ENCODE measurements around the gene EYA3.
"Not testable (repeated sequence)": the region's sequence is repeated elsewhere in the genome, so short reads cannot be mapped to it uniquely, and the experiment has no call there.

The EYA3 gene

DNA sequence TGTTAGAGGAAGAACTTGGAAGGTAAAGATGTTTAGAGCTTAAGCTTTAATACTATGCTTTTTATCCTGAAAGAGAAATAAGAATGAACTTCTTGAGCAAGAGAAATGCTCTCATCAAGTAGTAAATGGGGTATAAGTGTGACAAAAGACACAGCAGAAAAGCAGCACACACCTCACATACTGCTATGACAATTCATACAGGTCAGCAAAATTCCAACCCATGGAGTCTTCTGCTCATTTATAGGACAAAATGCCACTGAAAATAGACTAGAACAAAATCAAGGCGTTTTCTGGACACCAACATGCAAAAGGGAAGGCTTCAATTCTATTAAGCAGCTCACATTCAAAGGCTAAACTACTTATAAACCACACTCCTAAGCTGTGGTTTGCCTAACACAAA lies 61.2 kb downstream of the EYA3 start:
- DNase-seq: no peak

DNA sequence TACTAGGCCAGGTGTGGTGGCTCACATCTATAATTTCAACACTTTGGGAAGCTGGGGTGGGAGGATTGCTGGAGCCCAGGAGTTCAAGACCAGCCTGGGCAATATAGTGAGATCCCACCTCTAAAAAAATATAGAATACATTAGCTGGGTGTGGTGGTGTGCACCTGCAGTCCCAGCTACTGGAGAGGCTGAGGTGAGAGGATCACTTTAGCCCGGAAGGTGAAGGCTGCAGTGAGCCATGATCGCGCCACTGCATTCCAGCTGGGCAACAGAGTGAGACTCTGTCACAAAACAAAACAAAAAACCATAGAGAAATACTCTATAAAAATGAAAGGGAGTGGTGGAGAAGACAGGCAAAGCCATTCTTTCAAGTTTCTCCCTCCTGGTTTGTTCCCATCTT lies 62.1 kb downstream of the EYA3 start:
- no peak for DNase-seq

DNA sequence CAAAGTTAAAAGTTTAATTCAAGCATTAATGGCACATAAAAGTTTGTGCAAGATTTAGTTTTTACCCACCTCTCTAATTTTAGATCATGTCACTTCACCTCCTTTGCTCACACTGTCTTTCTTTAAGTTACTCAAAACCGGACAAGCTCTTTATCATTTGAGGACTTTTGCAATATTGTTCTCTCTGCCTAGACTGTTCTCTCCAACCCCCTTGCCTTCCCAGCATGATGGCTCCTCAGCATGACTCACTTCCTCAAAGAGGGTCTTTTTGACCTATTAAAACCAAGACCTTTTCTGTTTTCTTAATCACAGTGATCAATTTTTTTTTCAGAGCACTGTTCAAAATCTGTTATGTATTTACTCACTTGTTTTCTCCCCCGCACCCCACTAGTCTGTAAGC lies 67.3 kb downstream of the EYA3 start:
- no peak for DNase-seq

DNA sequence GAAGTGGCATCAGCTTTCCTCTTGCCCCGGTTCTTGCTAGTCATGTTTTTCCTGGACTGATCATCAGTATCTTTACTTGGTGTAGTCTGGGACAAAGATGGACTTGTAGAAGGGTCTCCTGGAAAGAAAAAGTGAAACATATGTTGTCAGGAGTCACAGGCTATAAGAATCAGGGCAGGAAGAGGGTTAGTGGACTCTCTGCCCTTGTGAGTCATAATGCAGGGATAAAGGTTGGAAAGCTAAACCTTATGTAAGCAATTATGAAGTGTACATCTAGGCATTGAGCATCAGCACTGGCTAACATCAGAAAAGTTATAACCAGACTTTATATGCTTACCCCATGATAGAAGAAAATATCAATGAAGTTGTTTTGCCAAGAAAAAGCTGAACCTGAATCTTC lies 77.4 kb downstream of the EYA3 start:
- DNase-seq: no peak

DNA sequence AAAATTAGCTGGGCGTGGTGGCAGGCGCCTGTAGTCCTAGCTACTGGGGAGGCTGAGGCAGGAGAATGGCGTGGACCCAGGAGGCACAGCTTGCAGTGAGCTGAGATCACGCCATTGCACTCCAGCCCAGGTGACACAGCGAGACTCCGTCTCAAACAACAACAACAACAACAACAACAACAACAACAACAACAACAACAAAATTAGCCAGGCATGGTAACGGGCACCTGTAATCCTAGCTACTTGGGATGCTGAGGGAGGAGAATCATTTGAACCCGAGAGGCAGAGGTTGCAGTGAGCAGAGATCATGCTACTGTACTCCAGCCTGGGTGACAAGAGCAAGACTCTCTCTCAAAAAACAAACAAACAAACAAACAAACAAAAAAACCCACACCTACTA lies 85.3 kb downstream of the EYA3 start:
- DNase-seq: not testable (repeated sequence)

DNA sequence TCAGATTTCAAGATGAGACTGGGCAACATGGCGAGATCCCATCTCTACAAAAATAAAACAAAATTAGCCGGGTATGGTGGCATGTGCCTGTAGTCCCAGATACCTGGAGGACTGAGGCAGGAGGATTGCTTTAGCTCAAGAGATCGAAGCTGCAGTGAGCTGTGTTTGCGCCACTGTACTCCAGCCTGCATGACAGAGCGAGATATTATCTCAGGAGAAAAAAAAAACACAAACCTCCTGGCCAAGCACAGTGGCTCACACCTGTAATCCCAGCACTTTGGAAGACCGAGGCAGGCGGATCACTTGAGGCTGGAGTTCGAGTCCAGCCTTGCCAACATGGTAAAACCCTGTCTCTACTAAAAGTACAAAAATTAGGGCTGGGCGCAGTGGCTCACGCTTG lies 85.8 kb downstream of the EYA3 start:
- no peak for DNase-seq

DNA sequence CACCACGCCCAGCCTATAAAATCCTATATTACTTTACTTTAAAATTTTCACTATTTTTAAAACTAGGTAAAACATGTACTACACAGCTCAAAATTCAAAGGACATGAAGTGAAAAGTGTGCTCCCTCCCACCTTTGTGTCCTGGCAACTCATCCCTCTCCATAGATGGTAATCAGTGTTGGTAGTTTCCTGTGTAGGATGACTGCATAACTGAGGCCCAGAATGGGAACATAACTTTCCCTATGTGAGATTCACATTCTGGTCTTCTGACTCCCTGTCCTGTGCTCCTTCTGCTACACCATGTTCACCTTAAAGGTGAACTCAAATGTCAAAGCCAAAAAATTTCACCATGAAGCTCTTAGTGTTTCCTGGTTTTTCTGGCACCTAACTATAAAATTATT lies 89.4 kb downstream of the EYA3 start:
- DNase-seq: no peak

DNA sequence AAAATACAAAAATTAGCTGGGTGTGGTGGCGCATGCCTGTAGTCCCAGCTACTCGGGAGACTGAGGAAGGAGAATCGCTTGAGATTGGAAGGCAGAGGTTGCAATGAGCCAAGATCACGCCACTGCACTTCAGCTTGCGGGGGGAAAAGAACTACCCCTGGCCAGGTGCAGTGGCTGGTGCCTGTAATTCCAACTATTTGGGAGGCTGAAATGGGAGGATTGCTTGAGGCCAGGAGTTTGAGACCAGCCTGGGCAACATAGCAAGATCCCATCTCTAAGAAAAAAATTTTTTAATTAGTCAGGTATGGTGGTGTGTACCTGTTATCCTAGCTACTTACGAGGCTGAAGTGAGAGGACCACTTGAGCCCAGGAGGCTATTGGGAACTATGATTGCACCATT lies 93.9 kb downstream of the EYA3 start:
- not testable (repeated sequence) for DNase-seq

DNA sequence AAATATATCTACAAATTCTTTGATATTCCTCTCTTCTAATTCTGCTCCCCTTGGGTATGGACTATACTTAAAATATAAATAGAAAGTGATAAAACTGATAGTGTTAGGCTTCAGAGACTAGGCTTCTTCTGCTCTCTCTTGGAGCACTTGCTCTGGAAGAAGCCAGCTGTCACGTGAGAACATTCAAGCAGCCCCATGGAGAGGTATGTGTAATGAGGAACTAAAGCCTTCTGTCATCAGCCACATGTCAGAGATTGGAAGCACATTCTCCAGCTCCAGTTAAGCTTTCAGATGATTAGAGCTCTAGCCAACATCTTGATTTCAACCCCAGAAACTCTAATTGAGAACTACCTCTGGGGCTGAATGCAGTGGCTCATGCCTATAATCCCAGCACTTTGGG lies 94.3 kb downstream of the EYA3 start:
- no peak for DNase-seq

DNA sequence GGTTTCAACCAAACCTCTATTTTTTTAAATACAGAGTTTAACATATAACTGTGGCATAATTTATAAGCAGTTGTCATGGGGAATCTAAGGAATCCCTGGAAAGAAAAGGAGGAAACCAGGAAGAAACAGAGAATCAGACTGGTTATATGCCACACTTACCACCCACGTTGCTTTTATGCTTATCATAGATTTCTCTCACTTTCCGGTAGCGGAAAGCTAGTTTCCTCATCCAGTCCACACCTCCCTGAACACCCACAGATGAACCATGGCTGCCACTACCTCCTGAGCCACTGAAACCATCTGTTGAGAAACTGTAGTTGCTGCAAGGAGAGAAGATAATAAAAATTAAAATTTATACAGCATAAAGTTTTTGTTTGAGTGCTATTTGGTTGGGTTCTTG lies 95.2 kb downstream of the EYA3 start:
- no peak for DNase-seq

DNA sequence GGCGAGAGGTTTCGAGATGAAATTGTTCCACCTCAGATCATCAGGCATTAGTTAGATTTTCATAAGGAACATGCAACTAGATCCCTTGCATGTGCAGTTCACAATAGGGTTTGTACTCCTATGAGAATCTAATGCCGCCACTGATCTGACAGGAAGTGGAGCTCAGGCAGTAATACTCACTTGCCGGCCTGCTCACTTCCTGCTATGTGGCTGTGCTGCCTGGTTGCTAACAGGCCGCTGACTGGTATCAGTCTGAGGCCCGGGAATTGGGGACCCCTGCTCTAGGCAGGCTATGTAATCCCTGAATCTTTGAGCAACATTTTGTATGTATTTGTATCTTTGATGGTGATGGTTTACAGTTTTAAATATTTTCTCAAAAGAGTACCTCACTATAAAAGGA lies 96.1 kb downstream of the EYA3 start:
- no peak for DNase-seq

DNA sequence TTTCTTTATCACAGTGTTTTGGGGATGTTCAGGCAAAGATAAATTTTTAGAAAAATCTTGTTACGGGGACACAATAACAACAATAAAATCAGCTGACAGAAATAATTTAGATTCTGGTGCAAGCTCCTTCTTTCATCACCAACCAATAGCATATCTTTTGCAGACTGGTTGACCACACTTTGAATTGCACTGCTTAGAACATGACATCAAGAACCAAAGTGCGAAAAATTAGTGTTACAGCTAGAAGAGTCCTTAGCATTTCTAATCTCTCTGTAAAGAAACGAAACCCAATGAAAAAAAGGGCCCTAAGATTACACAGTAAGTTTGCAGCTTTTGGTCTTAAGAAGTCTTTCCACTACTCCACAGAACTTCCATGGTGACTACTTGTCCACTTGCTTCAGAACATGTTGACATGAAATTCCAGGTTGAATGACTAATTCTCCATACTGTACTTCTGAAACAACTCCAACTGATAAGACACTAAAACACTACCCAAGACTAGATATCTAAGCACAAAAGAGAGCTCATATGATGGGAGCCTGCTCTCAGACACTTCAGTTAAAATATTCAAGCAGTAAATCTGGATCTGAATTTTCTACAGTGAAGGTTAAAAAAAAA lies 97.4 kb downstream of the EYA3 start:
- no peak for DNase-seq

DNA sequence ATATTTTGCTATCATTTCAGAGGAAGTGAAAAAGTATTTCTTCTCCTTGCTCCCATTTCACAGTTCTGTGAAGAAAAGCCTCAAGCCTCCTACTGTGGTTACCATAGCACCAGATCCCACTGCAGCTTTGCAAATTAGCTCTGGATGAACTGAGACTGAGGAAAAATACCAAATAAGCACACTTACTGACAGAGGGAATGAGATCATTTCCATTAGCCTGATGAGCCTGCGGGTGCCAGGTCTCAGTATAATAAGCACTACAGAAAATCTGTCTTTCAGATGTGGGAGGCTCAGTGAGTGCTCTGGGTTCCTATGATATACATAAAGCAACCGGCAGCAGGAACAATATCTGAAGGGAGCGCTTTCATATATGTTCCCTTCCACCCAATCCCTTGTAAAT lies 107.3 kb downstream of the EYA3 start:
- no peak for DNase-seq

DNA sequence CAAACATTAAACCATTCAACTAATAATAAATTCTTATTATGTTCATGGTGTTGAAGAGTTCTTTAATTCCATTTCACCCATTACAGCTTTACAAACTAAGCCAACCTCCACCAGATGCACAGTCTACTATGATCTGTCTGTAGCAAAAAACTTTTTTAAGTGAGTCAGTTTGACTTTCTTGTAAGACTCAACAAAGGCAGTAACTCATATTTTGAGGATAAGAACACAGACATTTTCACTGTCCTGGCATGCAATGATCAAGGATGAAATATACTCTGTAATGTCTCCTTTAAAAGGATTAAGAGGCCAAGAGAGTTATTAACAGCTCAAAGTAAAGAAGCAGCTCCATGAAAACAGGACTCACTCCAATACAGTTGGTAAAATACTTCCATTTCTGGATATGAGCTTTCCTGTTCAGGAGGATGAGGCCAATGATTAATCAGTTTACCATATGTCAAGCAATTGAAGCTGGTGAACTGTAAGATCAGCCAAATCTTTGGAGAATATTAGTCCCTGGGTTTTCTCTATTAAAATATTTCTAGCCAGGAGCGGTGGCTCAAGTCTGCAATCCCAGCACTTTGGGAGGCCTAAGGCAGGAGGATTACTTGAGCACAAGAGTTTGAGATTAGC lies 108.1 kb downstream of the EYA3 start:
- no peak for DNase-seq

DNA sequence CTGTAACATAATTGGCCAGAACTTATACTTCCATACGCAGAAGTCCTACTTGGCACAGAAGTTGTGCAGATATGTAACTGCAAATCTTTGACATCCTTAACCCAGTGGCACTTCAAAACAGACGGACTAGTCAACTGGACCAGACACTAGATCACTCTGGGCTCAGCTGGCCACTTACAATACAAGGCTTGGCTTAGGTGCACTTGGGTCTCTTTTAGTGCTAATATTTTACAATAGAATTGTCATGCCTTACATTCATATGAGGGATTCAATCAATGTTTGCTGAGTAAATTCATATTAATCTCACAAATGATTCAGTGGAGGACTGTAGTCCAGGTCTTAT lies 108.6 kb downstream of the EYA3 start:
- no peak for DNase-seq

DNA sequence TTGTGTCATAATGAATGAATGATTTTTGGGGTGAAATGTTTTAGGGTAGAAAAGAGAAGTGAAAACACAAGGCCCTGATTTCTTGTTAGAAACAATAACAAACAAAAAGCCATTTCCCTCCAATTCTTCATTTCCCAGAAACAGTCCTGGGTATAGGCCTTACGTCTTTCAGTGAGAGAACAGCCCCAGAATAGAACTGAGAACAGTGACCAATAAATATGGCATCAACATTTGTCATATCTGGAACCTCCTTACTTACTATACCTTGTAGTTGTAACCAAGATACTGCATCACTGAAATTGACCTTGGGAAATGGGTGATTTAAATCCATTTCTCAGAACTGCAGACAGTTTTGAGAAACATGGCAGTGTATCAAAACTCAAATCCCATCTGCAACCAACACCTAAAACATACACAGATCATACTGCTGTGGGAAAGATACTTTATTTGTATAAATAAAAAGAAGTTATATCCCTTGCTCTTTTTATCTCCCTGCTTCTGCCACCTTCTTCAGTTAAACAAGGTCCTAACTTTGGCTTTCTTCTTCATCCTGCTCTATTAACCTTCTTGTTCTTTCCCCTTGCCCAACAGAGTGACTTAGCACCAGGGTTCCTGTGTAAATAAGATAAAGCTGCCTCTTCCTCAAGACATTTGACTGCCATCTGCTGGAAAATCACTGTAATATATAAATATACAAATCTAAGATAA lies 109.1 kb downstream of the EYA3 start:
- peak; percentile 7 for DNase-seq

DNA sequence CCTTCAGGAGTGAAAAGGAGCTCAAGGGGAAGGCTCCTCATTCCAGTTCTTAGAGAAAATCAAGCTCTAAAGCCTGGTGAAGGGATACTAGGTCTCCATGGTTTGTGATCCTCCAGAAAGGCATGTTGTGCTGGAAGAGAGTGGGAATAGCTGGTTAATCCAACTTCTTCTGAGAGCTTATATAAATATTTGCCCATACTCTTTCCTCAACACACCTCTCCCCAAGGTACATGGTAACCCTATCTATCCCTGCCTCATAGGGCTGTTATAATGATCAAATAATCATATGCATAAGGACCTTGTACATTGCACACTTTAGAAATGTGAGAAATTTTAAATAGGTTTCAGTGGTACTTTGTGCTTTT lies 114.0 kb downstream of the EYA3 start:
- DNase-seq: no peak

DNA sequence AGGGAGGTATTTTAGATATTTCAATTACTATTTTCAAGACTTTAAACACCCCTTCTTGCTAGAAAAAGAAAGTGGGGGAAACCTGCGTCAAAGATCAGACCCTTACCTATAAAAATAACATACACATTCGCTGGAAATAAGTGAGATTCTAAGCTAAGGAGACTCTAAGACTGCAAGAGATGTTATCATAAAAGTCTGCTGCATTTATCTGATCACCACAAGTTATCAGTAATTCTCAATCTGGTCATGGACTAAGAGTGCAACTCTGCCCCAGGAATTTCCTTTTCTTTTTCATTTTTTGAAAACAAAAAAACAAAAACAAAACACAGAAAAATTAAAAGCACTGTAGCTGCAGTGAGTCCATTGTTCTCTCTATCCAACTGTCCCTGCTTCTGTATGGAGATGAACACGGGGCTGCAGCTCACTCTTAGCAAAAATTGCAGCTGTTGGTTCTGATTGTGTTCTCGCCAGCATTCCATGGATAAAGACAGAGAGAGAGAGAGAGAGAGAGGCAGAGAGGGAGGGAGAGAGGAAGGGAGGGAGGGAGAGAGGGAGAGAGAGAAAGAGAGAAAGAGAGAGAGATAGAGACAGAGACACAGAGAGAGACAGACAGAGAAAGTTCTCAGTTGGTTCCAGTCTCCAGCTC lies 114.5 kb downstream of the EYA3 start:
- no peak for DNase-seq

DNA sequence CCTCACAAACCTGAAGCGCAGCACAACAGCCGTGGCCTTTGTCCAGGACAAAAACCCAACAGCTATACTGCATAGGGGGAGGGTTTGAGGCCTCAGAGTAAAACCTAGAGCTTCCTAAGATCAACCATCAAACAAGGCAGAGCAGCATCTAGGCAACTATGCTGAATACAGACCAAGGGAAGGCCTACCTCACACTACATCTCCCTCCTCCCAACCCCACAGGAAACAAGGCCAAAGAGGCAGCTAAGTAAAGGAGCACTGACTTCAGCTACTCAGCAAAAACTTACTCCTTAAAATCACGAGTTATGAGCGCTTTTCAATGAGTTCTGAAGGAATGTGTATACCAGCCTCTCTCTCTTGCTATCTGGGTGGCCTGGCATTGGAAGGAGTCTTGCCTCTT lies 116.3 kb downstream of the EYA3 start:
- DNase-seq: no peak

DNA sequence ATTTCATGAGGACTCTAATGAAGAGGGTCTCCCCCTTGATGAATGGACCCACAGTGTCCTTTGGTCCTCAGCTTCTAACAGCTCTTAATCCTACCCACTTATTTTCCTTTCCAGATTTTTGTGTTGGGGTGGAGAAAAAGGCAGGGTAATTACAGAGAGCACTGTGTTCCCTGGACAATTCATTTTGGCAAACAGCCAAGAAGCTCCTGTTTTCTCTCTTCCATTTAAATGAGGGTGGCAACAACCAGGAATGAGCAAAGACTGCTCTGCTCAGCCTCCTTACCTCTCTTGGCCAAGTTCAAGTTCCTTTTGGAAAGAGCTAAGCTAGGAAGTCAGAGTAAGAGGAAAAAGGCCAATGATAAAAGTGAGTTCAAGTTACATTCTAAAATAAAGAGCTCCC lies 116.7 kb downstream of the EYA3 start:
- DNase-seq: peak; percentile 67

DNA sequence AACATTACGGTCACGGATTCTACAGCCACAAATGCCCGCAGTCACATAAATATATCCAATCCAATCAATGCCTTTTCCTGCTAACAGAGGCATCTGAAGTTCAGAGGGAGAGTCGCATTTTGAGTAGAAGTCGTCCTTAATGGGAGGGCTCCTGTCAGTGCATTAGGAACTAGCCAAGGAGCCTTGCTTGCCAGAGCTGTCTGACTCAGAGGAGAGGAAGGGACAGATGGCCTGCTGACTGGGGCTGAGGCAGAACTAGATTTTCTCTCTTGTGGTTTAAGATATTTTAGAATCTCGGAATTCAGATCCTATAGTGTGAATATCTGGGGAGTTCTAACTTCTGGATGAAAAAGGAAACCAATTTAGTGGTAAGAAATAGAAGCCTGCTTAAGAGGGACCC lies 118.0 kb downstream of the EYA3 start:
- no peak for DNase-seq

DNA sequence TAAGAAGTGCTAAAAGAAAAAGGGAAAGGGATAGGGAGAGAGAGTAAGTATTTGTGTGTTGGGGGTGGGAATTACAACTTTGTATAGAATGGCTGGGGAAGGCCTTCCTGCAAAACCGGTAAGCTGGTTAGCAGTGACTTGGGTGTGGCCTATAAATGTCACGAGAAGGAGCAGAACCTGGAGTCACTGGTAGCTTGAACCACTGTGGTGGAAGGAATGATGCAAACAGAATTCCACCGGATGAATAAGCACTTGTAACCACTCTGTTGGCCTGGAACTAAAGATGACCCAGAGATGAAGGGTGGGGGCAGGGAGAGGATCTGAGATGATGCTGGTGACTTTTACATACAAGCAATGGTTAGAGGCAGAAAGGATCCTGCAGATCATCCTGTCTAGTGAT lies 119.7 kb downstream of the EYA3 start:
- DNase-seq: no peak

DNA sequence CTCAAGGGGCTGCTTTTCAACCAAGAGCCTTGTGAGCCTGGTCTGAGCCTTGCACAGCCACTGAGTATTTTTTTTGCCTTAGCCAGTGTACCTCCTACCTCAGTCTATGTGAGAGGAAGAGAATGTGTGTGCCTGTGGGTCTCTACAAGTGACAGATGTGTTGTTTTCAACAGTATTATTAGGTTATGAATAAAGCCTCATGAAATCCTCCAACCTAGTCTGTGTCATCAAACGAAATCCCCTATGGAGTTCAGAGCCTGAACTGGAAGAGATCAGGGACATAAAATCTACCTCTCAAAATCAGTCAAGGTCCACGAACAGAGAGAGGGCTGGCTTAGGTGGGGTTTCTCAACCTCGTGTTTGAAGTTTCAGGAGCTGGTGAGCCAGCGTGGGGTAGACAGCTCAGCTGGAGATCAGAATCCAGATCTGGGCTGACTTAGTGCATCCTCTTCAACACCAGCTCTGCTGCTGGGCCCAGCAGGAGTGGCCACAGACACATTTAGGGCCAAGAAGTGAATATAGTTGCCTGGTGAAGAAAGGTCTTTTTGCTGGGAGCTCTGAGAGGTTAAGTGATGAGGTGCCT lies 120.4 kb downstream of the EYA3 start:
- no peak for DNase-seq

Data from NCI-H345 (cell line).